Stimulated activated CD8-positive, alpha-beta memory T cell treated with anti-CD3 and anti-CD28 coated beads, Interleukin-15, amount 100 ng/mL, for 48 hours (primary cell): ENCODE measurements around the gene SLC38A10.

ENCODE experiments used
- DNase-seq, 2 donors: peaks; one replicate each; pipeline ENCODE4 v3.0.0-alpha.2; 2020; ENCODE audit warnings: low read depth in 2 of 2

SLC38A10 gene

DNA sequence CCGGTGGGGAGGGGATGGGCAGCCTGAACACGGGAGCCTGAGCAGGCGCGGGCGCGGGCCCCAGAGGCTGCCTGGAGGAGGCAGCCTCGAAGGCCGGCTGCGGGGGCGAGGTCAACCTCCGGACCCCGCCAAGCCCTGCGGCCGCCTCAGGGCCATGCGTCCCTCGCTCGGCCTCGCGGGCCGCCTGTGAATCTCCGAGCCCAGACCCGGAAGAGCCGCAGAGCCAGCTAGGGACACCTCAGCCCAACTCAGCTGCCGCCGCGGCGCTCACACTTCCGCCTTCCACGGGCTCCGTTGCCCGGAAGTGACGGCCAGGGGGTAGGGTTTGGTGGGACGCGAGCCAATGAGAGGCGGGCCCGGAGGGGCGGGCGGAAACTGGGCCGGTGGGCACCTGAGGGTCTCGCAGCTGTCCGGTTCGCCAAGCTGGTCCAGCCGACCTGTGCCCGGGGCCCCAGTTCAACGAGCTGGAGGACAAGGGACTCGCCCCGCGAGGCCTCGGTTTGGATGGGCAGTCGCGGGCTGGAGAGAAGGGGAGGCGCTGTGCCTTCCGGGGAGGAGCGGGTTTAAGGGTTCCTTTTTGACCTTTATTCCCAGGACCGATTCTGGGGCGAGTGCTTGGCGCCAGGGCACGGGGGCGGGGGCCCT lies at the start of gene SLC38A10:
SLC38A10 (minus strand) TSS at position 277 of the 645 bp plus-strand sequence. CDS start 386 bp downstream, outside the sequence.
- peak; percentile 87 to 89 for DNase-seq

DNA sequence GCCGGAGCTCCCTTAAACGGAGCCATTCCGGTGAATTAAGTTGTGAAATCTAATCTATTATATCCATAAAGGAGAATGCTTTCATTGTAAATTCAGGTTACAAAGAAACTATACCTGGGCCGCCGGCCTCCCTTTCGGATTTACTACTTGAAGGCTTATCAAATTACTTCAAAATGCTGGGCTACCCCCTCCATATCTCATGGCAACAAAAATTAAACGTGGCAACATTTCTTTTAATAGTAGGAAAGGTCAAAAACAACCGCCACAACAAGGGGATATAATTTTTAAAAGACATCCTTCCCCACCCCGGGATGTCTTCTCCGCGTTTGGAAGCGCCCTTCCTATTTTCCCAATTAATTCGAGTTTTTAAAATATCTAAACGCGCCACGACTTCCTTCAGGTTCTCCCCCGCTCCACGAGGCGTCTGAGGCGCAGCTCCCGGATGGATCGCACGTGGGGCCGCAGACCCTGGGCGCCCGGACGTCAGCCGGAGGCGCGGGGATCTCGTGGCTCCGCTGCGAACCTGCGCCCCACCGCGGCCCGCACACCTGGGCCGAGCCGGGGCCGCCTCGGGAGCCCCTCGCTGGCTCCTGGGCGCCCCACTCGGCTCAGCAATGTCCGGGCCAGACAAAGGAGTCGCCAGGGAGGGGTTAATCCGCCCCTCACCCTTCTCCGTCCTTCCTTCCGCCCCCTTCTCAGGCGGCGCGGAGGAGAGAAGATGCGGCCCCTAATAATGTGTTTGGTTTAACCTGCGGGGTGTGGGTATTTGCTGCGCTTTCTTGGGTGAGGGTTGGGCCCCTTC lies 47.4 kb upstream of the SLC38A10 start:
- no peak for DNase-seq

DNA sequence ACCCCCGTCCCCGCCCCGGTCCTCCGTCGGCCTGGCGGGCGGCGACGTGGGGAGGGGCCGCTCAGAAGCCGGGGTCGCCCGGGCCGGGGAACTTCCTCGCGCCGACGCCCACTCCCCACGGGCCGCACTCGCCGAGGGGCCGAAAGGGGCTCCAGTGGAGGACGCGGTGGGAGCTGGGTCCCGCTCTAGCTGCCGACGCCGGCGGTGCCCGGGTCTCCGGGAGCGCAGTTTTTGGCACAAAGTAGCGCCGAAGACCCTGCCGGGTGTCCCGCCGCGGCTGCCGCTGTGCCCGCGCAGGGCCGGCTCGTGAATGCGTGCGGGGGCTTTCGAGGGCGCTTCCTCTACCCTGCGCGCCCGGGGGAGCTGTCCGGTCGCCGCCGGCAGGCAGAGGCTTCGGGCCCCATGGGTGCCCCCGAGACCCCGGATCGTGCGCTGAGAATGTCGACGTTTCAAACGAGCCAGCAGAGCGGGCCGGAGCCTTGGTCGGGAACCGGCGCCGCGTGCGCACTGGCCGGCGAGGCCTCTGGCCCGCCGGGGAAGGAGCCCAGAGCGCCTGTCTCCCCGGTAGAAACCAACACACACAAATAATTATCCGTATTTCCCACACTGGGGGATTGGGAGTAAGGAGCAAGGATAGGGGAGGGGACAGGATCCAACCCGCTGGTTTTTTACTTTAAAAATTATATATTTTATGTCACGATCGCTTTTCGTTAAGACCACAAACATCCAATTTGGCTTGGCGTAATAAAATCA lies 46.6 kb upstream of the SLC38A10 start:
- no peak for DNase-seq

DNA sequence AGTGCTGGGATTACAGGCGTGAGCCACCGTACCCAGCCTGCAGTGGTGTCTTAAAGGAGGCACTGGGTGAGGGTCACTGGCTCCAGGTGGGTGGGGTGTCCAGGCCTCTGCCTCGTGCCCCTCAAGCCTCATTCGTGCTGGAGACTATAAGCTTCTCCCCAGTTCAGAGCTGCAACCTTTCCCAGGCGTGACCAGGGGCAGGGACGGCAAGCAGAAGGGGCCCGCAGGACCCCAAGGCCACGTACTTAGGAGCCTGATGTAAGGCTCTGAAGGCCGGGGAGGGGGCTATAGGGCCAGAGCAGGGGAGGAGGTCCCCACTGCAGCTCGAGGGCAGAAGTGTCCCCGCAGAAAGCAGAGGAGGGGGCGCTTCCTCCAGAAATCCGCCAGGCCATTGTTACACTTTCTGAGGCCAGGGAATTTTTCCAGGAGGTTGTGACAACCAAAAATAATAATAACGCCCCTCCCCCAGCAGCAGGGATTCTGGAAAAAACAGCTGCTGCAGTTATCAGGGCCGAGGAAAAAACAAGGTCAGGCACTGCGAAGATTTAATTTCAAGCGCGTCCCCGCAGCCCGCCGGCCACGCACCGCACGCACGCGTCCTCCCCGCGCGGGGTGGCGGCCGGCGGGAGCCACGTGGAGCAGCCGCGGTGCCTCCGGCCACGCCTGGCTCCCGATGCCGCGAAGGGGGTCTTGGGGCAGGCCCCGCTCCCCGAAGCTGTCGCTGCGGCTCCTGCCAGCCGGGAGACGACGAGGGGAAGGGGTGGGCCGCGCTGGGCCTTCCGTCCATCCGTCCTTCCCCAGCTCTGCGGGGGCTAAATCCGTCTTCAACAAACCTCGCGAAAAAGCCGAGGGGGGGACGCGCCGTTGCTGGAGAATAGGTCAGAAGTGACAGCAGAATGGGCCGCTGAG lies 45.8 kb upstream of the SLC38A10 start:
- no peak for DNase-seq

DNA sequence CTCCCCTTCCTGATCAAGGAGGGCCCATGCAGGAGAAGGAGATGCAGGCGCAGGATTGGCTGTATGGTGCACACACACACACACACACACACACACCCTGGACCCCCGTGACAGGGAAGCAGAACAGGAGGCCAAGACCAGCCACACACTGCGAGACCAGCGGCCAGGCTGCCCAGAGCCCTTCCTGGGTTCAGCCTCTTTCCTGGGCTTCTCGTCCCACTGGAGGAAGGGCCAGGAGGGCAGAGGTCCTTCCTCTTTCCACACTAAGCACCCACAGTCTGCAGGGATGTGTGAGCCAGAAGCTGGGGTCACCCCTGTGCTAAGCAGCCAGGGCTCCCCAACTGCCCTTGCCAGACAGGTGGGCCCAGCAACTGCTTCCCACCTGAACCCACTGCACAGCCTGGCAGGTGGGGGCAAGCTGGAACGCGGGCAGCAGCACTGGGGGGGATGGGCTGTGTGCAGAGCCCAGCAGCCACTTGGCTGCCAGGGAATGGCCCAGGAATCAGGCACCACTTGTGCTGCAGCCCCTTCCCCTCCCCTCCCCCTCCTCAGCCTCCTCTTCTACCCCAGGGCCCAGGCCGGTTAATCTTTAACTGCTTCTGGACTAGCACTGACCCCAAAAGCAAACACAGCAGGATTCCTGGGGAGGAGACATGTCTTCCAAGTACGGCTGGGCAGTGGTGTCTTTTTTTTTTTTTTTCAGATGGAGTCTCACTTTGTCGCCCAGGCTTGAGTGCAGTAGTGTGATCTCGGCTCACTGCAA lies 44.6 kb upstream of the SLC38A10 start:
- DNase-seq, result no peak

DNA sequence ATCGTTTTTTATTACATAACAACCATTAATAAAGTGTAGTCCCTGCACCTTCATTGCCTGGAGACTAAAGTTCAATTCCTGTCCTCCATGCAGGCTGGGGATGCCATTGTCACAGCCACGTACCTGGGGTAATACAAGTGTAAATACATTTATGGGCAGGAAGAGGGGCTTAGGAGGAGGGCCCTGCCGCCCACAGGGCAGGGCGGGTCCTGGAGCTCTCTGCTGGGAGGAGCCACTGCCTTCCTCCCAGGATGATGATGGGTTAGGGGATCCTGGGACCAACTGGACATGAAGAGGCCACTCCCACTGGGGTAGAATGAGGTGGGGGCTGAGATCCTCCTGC lies 44.1 kb upstream of the SLC38A10 start:
- DNase-seq, result no peak

DNA sequence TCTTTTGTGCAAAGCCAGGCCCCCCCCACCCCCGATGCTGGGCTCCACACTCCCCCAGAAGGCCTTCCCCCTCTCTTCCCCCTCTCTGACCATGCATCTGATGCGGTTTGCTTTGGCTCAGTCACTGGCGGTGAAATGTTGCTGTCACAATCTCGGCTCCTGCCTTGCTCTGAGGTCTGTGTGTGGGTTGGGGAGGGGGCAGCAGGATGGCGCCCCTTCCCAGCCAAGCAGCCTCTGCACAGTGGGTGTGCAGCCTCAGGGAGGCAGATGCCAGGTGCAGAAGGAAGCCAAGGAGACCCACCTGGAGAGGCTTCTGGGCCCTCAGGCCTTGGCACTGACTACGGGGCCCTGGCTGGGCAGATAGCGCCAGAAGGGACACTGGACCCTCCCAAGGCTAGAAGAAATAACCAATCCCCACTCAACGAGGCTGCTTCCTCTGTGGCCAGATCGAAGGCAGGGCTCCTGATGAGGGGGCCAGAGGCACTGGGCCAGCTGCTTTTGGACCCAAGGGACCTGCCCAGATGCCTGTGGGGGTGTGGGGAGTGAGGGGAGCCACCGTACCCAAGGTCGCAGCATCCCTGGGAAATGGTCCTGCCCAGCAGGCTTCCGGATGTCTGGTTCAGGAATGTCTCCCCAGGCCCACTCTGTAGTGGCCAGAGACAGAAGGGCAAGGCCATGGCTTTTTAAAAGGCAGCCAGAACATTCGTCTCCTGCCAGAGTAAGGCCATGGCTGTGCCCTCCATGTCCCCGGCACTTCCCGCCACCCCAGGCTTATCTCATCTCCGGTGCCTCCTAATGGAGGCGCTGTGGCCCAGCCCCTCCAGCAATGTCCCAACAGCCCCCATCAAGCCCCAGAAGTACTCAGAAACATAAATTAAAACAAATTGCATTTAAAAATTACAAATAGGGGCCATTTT lies 43.4 kb upstream of the SLC38A10 start:
- DNase-seq, result no peak

DNA sequence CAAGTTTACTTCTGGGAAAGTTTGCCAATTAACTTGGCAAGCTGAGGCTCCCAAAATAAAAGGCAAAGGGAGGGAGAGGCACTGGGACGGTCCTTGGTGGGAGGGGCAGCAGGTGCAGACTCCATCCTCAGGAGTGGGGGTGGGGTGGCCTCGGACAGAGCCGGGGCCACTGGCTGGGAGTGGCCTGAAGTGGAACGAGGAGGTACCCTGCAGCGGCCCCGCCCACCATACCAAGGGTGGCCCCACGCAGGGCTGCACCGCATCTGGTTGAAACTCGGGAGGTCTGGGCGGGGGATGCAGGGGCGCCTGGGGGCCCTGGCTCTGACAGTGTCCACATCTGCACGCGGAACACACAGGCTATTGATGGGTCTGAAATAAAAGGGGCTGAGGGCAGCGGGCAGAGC lies 42.4 kb upstream of the SLC38A10 start:
- no peak for DNase-seq

DNA sequence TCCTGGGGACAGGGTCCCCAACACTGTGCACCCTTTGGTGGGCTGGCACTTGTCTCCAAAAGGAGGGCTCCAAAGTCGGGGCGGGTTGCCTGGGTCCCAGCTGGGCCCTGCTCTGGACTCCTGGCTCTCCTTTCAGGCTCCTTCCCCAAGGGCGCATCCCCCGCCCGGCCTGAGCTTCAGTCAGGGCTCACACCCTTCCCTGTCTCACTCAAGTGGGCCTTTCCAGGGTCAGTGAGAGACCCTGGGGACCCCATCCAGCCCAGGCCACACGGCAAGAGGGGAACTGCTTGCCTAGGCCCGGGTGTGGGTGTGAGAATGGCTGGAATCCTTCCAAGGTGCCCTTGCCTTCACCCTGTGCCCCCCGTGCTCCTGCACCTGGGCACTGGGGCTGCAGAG lies 41.8 kb upstream of the SLC38A10 start:
- no peak for DNase-seq

DNA sequence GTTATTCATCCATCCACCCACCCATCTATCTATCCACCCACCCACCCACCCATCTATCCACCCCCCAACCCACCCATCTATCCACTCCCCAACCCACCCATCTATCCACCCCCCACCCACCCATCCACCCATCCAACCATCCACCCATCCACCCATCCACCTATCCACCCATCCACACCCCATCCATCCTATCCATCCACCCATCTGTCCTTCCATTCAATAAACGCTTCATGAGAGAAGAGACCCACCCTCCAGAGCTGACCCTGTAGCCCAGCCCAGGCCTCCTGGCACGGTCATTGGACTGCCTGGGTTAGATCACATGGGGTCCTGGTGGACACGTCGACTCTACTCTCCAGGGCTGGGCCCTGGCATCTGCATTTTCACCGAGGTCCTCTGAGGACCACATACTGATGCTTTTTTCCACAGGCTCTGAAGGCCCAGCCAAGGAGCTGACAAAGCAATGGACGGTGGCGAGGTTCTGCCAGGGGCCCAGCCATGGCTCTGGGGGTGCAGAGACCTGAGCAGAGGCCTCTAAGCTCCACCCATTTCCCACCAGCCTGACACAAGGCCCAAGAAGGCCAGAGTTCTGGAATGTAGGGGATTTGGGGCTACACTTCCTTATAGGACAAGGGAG lies 41.3 kb upstream of the SLC38A10 start:
- DNase-seq, result no peak

DNA sequence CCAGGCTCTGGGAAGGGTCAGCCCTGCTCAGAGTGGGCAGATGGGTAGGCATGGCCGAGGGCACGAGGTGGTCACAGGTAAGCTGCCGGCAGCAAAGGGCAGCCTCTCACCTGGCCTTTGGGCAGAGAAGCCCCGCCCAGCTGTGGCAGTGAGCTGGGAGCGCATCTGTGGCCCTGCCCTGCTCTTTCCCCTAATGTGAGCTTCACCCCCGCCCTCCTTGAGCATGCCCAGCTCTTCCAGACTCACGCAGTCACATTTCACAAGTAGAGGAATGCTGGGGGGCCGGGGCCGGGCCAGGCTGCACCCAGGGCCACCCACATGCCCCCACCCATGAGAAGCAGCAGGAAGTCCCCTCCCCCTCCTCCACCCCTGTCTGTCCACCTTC lies 40.7 kb upstream of the SLC38A10 start:
- DNase-seq, result no peak

DNA sequence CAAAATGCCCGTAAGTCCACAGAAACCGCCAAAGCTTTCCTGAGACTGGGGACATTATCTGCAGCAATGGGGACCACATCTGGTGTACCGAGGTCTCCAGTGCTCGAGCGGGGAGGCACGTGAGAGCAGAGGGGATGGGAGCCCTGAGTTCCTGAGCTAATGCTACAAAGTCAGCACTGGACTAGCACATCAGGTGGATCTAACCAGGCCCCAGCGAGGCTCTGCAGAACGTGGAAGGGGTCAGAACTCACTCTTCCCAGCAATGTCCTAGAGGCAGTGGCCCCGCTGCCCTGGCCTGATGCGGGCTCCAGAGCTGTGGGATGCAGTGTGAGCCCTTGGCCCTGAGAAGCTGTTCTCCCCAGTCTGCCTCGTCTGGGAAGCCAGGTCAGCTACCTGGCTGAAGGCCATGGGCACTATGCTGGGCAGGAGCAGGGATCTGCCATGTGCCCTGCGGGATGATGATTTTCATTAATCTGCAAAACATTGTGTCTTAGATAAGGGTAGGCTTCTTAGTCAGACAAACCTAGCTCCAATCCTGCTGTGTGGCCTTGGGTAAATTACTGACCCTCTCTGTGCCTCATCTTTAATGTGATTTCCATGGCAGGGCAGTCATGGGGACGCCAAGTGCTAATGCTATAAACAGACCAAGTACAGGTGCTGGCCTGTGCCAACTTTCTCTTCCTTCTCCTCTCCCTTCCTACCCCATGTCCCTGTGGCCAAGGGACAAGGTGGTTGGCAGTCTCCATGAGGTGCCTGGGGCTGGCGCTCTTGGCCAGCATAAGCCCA lies 40.1 kb upstream of the SLC38A10 start:
- DNase-seq, result no peak

DNA sequence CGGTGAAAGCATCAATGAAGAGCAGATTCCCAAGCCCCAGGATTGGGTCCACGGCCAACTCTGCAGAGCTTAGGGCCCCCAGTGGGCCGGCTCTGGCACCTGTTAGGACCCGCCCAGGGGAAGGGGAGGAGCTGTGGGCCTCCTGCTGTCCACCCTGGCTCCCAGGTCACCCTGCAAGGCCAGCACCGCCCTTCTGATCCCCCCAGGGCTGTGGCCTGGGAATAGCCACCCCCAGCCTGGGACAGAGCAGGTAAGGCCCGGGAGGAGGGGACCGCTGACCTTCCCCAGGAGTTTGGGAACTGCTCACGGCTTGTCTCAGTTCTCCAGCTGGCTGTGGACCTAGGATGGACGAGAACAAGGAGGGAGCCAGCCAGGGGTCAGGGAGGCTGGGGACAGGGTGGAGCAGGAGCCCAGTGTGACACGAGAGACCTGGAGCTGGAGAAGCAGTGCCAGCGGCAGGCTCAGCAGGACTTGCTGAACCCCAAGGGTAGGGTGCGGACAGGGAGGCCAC lies 39.3 kb upstream of the SLC38A10 start:
- DNase-seq, result no peak

DNA sequence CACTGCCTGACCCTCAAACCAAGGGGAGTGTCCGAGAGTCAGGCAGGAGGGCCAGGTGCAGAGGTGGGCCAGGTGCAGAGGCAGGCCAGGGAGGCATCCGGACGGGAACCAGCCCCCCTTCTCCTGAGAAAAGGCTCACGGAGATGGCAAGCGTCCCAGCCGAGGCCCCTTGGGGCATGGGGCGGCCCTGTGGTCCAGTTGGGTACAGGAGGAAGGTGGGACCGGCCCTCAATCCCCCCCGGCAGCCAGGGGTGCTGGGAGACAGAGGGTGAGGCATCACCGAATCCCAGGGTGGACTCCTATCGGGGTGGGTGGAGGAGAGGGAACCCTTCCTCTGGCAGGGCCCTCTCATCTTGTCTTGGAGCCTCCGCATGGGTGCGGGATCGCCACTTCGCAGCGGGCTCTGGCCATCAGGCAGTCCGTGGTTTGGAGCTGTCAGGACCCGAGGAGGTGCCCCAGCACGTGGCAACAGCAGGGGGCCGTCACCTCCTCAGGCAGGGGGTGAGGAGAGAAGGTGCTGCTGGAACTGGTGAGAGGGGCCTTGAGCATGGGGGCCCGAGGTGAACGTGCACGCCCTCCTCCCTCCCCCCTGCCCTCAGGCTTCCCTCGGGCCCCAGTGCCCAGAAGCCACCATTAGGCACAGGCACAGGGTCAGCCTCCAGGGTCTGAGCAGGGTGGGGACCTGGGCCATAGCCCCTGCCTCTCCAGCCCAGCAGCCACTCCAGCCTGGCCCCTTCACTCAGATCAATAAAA lies 38.7 kb upstream of the SLC38A10 start:
- DNase-seq, result no peak

DNA sequence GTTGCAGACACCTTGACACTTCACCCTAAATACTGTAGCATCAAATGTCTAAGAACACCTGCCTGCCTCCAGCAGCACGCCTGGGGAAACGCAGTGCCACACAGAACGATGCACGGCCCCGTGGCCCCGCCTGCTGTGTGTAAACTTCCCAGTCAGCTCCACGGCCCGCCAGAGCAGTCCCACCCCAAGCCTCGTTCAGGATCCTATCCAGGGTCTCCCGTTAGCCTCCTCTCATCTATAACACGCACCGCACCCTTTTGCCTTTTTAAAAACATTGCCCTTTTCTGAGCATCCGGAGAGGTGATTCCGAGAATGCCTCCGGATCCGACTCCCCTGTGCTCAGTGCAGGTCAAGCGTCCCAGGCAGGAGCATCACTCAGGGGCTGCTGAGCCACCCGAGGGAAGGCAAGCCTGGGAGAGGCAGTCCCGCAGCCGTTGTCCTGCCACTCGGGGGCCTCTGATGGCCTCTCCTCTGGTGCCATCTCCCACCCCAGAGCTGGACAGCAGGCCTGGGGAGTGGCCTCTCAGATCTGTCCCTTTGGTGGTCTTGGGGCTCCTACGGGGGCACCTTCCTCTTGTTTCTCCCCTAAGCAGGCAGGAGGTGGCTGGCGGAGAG lies 37.9 kb upstream of the SLC38A10 start:
- DNase-seq, result no peak

DNA sequence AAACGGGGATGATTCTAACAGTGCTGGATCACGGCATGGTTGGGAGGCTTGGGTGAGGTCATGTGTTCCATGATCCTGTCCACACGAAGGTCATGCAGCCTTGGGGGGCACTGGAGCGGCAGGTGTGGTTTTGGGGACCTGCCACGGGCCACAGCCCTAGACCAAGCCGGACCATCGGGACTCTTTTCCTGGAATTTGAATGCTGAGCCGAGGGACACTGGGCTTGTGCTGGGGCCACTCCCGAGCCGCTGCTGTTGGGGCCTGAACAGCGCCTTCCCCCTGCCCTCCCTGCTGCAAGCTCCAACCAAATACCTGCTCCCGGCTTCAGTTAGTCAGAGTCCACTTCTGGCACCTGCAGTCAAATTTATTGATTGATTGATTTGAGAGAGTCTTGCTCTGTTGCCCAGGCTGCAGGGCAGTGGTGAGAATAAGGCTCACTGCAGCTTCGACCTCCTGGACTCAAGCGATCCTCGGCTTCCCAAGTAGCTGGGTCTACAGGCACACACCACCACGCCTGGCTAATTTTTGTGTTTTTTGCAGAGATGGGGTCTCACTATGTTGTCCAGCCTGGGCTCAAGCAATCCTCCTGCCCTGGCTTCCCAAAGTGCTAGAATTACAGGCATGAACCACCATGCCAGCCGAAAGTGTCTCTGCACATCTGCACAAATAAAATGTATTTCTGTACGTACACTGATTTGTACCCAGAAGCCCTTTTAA lies 37.2 kb upstream of the SLC38A10 start:
- DNase-seq, result no peak
